Gastroesophageal sphincter (tissue), 4 donors: ENCODE measurements around the gene TOR1AIP1. TPM values are rescaled to one million over a fixed set of nuclear protein-coding genes. Genes with fewer than 3 reads are reported as not detected.

Experiments used
- ATAC-seq: fragments of 150-250 bp; one replicate; pipeline ENCODE4 v1.9.1; 2016; ENCODE audit warnings: mild to moderate bottlenecking, moderate library complexity
- H3K27ac ChIP-seq, 4 donors: fragments of 200-600 bp; sonication (generic) in 3 of 4; 1 replicate in 3 of 4; 2 replicates in 1 of 4; pipeline ENCODE4 v1.5.1; 2016 to 2019
- H3K27me3 ChIP-seq: fragments of 200-600 bp; sonication (generic); one replicate; pipeline ENCODE4 v1.5.1; 2019
- H3K36me3 ChIP-seq, 2 donors: fragments of 200-600 bp; sonication (generic); one replicate each; pipeline ENCODE4 v1.5.1; 2019; ENCODE audit warnings: control low read depth in 1 of 2
- H3K4me1 ChIP-seq, 3 donors: fragments of 200-600 bp; sonication (generic); 1 replicate in 2 of 3; 2 replicates in 1 of 3; pipeline ENCODE4 v1.5.1; 2016 to 2019; ENCODE audit warnings: control low read depth in 2 of 3
- H3K4me3 ChIP-seq, 2 donors: fragments of 200-600 bp; sonication (generic); one replicate each; pipeline ENCODE4 v1.5.1; 2019; ENCODE audit warnings: mild to moderate bottlenecking in 1 of 2, moderate library complexity in 1 of 2
- H3K9me3 ChIP-seq, 3 donors: fragments of 200-600 bp; sonication (generic); one replicate each; pipeline ENCODE4 v1.5.1; 2017 to 2019; ENCODE audit warnings: control low read depth in 2 of 3
- EP300 ChIP-seq: sonication (generic); formaldehyde crosslinking; IDR thresholded peaks from one replicate; pipeline ENCODE4 v1.6.1; 2017; ENCODE audit warnings: antibody characterized with exemption, mild to moderate bottlenecking
- POLR2A ChIP-seq, 2 donors: fragments of 450-650 bp; IDR thresholded peaks; one replicate each; pipeline ENCODE4 v1.6.1; 2017; ENCODE audit warnings: antibody characterized with exemption in 2 of 2, mild to moderate bottlenecking in 2 of 2, moderate library complexity in 1 of 2
- POLR2AphosphoS5 ChIP-seq: sonication (generic); formaldehyde crosslinking; IDR thresholded peaks from one replicate; pipeline ENCODE4 v1.6.1; 2017; ENCODE audit warnings: antibody characterized with exemption
- WGBS, 2 donors: methylation state at CpG; one replicate each; pipeline ENCODE4 v1.1.5; 2018; ENCODE audit warnings: low coverage in 1 of 2; 5-methylcytosine and 5-hydroxymethylcytosine counted together
- total RNA-seq, 4 donors: library from RNA; depleted of rRNA; stranded (reverse); fragments of >200 nt; gene quantifications; one replicate each; pipeline ENCODE4 v1.1.0, GENCODE V29; 2016
- TF ChIP-seq, protein P1 (sequence below), 4 experiments: fragments of 200-600 bp in 2 of 4; fragments of 450-650 bp in 2 of 4; sonication (generic) in 1 of 4; IDR thresholded peaks; one replicate each; pipeline ENCODE4 v1.5.1; 2017 to 2019; ENCODE audit warnings: antibody characterized with exemption in 4 of 4, mild to moderate bottlenecking in 2 of 4, moderate library complexity in 2 of 4

TOR1AIP1 gene
- total RNA-seq, 4 donors from 2014 or later, result 132 to 162 (median 141) TPM

DNA sequence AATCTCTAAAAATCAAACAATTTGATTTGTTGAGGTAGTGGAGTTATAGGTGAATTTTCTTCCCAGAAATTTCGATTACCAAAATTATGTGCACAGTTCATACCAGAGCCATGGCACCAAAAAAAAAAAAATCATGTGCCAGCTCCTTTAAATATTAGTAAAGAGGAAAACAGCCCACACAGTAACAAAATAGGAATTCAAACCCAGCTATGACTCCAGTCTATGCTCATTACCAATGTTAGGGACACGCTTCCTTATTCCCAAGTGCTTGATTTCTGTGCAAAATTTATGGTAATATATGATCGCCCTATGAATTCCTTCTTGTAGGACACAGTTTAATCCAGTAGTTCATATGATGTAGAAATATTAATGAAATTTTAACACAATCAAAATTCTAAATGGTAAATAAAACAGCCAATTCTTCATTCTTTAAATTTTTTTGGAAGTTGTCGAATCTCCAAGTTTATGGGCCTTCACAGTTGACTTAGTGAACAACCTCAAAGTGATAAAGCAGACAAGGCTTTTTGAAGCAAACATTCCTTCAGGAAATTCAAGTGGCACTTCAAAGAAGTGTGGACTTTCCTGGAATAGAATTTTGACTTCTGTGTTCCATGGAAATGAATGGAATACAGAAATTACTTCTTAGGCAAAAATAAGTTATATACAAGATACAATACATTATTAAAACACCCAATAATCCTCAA is 6.3 kb upstream of the TOR1AIP1 start:
- no peaks in the 10 kb centered on the region for H3K27me3 ChIP-seq
- H3K27ac ChIP-seq, result no peak overlapping the region
- H3K36me3 ChIP-seq, result peaks cover 3 to 15% of the 10 kb centered on the region in 2 donors
- ATAC-seq, result no peak
- TF ChIP-seq POLR2A (IDR thresholded peaks at IDR 0.05) (no peak), EP300 (no peak), POLR2AphosphoS5 (no peak)
- TF ChIP-seq, protein P1, sequence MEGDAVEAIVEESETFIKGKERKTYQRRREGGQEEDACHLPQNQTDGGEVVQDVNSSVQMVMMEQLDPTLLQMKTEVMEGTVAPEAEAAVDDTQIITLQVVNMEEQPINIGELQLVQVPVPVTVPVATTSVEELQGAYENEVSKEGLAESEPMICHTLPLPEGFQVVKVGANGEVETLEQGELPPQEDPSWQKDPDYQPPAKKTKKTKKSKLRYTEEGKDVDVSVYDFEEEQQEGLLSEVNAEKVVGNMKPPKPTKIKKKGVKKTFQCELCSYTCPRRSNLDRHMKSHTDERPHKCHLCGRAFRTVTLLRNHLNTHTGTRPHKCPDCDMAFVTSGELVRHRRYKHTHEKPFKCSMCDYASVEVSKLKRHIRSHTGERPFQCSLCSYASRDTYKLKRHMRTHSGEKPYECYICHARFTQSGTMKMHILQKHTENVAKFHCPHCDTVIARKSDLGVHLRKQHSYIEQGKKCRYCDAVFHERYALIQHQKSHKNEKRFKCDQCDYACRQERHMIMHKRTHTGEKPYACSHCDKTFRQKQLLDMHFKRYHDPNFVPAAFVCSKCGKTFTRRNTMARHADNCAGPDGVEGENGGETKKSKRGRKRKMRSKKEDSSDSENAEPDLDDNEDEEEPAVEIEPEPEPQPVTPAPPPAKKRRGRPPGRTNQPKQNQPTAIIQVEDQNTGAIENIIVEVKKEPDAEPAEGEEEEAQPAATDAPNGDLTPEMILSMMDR (IDR thresholded peaks at IDR 0.05), result no peak
- no peaks in the 10 kb centered on the region for H3K9me3 ChIP-seq
- peak overlapping the region; percentile 10 to 63 for H3K4me3 ChIP-seq
- peaks cover 6 to 68% (median 17%) of the 10 kb centered on the region in 3 donors for H3K4me1 ChIP-seq
- WGBS, 2 donors, result 92 to 93% methylated on average over 4 of the region's 4 CpGs

DNA sequence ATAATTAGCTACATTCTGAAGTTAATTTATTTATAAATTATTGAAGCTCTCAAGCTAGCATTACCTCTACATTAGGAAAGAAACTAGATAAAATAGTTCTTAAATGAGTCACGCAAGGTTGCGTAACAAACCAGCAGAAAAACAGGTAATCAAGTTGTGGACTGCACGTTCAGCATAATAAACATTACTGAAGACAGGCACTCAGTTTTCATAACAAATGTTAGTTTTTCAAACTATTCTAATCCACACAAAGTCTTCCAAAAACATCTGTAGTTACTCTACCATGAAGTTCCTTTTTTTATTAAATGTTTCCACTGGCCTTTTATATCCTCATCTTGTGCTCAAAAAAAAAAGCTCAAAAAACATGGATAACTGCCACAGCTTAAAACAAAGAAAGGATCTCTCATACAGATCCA is 5.8 kb upstream of the TOR1AIP1 start:
- peak overlapping the region; percentile 63 to 92 for H3K4me3 ChIP-seq

DNA sequence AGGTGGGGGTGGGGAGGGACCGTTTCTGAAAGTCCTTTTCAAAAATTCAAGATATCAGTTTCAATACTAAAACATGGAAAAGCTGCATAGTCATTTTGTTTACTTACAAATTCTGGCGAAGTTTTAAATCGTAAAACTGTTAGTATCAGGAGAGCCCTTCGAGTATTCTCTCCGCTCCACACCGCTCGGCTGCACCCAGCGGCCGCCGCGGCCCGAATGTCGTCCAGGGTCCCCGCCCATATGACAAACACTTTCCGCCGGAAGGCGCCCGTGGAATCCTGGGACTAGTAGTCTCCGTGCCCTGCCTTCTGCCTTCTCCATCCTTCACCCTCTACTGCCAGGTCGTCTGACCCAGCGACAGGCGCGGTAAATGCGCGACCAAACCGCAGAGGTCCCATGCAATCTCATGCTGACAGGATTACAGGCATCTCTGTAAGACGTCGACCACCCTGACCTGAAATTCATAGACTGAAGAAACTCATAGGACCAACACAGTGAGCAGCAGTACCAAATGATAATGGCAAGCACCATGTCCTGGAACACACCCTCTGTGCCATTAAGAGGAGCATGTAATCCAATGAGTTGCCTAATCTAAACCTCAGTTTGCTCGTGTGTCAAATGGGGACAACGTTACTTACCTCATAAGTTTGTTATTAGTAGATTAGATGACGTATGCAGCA is 4.4 kb upstream of the TOR1AIP1 start, which contains the start of gene TOR1AIP2:
Gene TOR1AIP2, minus strand, starts transcription at position 218 of the 680 bp plus-strand sequence. CDS start 25,138 bp downstream, outside the sequence.
- peak; percentile 50 for ATAC-seq
- Histone ChIP-seq H3K4me1 (peaks cover 6 to 56% (median 15%) of the 10 kb centered on the region in 3 donors), H3K4me3 (peak within 1 kb of the TSS; percentile 63 to 92), H3K36me3 (peaks cover 3 to 15% of the 10 kb centered on the region in 2 donors), H3K27ac (peak within 1 kb of the TSS; percentile 40 to 78 (median 70)), H3K27me3 (no peaks in the 10 kb centered on the region), H3K9me3 (no peaks in the 10 kb centered on the region)
- 4 to 6% methylated on average over 17 to 21 of the region's 31 CpGs for WGBS, 2 donors
- TF ChIP-seq POLR2AphosphoS5, result peak; percentile 99
- TF ChIP-seq, protein P1 (IDR thresholded peaks at IDR 0.05), result peak in 3 of 4 experiments; percentile 13 to 28 (median 20)
- TF ChIP-seq EP300, result no peak
- peak; percentile 92 to 95 for TF ChIP-seq POLR2A (IDR thresholded peaks at IDR 0.05)

More for the DNA sequence above, 5.8 kb upstream of the TOR1AIP1 start:
- ATAC-seq, result no peak
- Histone ChIP-seq H3K9me3 (no peaks in the 10 kb centered on the region), H3K27ac (no peak overlapping the region), H3K36me3 (peaks cover 3 to 15% of the 10 kb centered on the region in 2 donors), H3K27me3 (no peaks in the 10 kb centered on the region), H3K4me1 (peaks cover 6 to 68% (median 19%) of the 10 kb centered on the region in 3 donors)
- 54 to 59% methylated on average over 3 of the region's 3 CpGs for WGBS, 2 donors
- TF ChIP-seq POLR2A (IDR thresholded peaks at IDR 0.05) (no peak), POLR2AphosphoS5 (no peak), EP300 (no peak)
- TF ChIP-seq, protein P1 (IDR thresholded peaks at IDR 0.05), result no peak

DNA sequence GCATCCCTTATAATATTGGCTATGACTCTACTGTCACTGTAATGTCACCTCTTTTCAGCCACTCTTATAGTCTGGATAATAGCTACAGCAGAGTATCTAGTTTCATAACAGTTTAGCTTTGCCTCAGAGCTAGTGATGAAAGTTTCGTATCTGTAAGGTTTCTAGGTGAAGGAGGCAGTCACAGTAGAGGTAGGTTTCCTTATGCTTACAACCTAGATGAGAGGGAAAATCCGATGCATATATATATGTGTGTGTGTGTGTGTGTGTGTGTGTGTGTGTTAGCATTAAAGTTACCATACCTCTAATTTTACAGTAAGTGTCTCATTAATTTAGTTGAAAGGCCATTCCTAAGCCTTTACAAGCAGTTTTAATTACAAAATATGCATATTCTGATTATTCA is 2.3 kb upstream of the TOR1AIP1 start:
- Histone ChIP-seq H3K36me3 (peaks cover 0 to 8% of the 10 kb centered on the region in 2 donors), H3K9me3 (no peaks in the 10 kb centered on the region), H3K27me3 (no peaks in the 10 kb centered on the region), H3K4me3 (no peak overlapping the region), H3K27ac (peak overlapping the region in 2 of 4 donors; percentile 91 to 98), H3K4me1 (peaks cover 11 to 53% (median 15%) of the 10 kb centered on the region in 3 donors)
- ATAC-seq, result no peak
- TF ChIP-seq, protein P1 (IDR thresholded peaks at IDR 0.05), result no peak
- TF ChIP-seq POLR2AphosphoS5 (no peak), POLR2A (IDR thresholded peaks at IDR 0.05) (no peak), EP300 (no peak)
- 90 to 93% methylated on average over 2 of the region's 2 CpGs for WGBS, 2 donors
